ENCODE measurements around the gene TMC4. TPM values are rescaled to one million over a fixed set of nuclear protein-coding genes. Genes with fewer than 3 reads are reported as not detected.

TMC4 gene
- total RNA-seq, 1 donor from 2014 or later, result 23.2 TPM

DNA sequence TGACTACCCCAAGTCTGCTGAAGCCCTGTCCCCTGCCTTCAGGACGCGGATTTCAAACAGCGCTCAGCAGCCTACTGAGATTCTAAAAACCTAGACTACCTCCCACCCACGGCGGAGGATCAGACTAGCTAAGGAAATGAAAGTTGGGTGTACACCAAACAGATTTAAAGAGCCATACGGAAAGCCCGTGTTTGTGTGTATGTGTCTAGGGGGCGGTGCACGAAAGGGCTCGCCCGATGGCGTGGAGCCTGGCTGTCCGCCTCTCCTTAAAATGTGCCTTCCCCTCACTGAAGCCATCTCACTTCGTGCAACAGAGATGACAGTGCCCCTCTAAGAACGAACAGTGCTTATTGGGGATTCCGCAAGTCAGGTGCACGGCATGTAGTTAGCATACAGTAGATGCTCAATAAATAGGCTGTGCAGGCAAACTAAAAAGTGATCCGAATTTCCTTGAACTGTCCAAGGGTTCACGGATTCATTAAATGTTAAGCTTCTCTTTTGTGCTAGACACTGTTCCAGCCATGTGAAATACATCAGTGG lies 14.1 kb downstream of the TMC4 start:
- Histone ChIP-seq H3K36me3 (ENCODE audit: control insufficient read depth, insufficient read depth, low read length) (peaks cover 23% of the 10 kb centered on the region), H3K27me3 (ENCODE audit: control insufficient read depth, insufficient read depth, low read length) (no peaks in the 10 kb centered on the region), H3K4me3 (ENCODE audit: low read depth, low read length) (peak overlapping the region; percentile 70)
- FAIRE-seq, result no peak
- TF ChIP-seq, protein P1, sequence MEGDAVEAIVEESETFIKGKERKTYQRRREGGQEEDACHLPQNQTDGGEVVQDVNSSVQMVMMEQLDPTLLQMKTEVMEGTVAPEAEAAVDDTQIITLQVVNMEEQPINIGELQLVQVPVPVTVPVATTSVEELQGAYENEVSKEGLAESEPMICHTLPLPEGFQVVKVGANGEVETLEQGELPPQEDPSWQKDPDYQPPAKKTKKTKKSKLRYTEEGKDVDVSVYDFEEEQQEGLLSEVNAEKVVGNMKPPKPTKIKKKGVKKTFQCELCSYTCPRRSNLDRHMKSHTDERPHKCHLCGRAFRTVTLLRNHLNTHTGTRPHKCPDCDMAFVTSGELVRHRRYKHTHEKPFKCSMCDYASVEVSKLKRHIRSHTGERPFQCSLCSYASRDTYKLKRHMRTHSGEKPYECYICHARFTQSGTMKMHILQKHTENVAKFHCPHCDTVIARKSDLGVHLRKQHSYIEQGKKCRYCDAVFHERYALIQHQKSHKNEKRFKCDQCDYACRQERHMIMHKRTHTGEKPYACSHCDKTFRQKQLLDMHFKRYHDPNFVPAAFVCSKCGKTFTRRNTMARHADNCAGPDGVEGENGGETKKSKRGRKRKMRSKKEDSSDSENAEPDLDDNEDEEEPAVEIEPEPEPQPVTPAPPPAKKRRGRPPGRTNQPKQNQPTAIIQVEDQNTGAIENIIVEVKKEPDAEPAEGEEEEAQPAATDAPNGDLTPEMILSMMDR (IDR thresholded peaks at IDR 0.05; ENCODE audit: insufficient read depth, low read length, severe bottlenecking), result no peak
- no peak for DNase-seq (ENCODE audit: low read depth)

DNA sequence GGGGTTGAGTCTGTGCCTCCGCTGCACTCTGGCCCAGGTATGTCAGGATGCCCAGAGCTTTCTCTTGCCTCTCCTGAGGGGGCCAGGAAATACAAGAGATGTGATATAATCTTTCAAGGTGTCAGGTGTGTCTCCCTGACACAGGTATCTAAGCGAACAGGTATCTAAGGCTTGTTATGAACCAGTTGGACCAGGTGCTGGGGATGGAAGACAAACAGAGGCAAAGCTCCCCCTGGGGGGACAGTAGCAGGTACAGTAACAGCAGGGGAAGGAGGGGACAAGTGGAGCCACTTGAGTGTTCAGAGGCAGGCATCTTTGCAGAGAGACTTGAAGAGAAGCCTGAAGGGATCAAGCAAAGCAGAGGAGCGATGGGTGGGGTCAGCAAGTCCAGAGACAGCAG lies 16.0 kb downstream of the TMC4 start:
- FAIRE-seq, result no peak
- Histone ChIP-seq H3K4me3 (ENCODE audit: low read depth, low read length) (no peak overlapping the region), H3K27me3 (ENCODE audit: control insufficient read depth, insufficient read depth, low read length) (no peaks in the 10 kb centered on the region), H3K36me3 (ENCODE audit: control insufficient read depth, insufficient read depth, low read length) (peaks cover 36% of the 10 kb centered on the region)
- TF ChIP-seq, protein P1 (IDR thresholded peaks at IDR 0.05; ENCODE audit: insufficient read depth, low read length, severe bottlenecking), result no peak
- no peak for DNase-seq (ENCODE audit: low read depth)

DNA sequence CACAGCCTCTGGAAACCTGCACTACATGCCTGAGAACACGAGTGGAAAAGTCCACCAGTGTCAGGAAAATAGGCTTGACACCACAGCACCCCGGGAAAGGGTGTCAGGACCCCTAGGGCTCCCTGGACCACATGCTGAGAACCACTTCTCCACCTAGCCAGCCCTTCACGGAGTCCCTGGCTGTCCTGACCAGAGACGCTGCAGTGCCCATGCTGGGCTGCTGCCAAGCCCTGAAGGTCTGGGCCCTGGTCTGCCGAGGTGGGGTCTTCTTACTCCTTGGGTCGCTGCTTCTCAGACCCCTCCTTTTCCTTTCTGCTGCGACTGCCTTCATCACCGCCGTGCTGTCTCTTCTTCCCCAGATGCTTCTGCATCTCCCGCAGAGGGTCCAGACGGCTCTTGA lies 16.5 kb downstream of the TMC4 start:
- H3K4me3 ChIP-seq (ENCODE audit: low read depth, low read length), result no peak overlapping the region
- DNase-seq (ENCODE audit: low read depth) (no peak), FAIRE-seq (no peak)
- peaks cover 40% of the 10 kb centered on the region for H3K36me3 ChIP-seq (ENCODE audit: control insufficient read depth, insufficient read depth, low read length)
- TF ChIP-seq, protein P1 (IDR thresholded peaks at IDR 0.05; ENCODE audit: insufficient read depth, low read length, severe bottlenecking), result no peak
- H3K27me3 ChIP-seq (ENCODE audit: control insufficient read depth, insufficient read depth, low read length), result no peaks in the 10 kb centered on the region

DNA sequence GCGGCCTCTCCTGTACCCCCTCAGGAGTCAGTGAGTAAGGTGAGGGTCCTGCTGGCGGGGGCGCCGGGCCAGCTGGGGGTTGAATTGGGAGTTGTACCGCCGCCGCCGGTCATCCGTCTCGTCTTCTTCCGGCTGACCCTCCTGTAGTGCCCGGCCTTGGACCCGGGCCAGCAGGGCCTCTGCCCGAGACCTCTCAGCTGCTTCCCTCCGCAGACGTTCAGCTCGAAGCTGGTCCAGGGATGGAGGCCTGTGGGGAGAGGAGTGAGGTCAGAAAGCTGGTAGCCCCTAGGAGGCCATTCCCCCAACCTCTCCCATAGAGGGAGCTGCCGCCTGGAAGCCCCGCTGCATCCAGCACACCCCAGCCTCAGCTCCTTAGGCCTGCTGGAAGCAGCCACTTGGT lies 17.3 kb downstream of the TMC4 start:
- Histone ChIP-seq H3K27me3 (ENCODE audit: control insufficient read depth, insufficient read depth, low read length) (no peaks in the 10 kb centered on the region), H3K36me3 (ENCODE audit: control insufficient read depth, insufficient read depth, low read length) (peaks cover 43% of the 10 kb centered on the region), H3K4me3 (ENCODE audit: low read depth, low read length) (no peak overlapping the region)
- no peak for FAIRE-seq
- no peak for DNase-seq (ENCODE audit: low read depth)
- TF ChIP-seq, protein P1 (IDR thresholded peaks at IDR 0.05; ENCODE audit: insufficient read depth, low read length, severe bottlenecking), result no peak

DNA sequence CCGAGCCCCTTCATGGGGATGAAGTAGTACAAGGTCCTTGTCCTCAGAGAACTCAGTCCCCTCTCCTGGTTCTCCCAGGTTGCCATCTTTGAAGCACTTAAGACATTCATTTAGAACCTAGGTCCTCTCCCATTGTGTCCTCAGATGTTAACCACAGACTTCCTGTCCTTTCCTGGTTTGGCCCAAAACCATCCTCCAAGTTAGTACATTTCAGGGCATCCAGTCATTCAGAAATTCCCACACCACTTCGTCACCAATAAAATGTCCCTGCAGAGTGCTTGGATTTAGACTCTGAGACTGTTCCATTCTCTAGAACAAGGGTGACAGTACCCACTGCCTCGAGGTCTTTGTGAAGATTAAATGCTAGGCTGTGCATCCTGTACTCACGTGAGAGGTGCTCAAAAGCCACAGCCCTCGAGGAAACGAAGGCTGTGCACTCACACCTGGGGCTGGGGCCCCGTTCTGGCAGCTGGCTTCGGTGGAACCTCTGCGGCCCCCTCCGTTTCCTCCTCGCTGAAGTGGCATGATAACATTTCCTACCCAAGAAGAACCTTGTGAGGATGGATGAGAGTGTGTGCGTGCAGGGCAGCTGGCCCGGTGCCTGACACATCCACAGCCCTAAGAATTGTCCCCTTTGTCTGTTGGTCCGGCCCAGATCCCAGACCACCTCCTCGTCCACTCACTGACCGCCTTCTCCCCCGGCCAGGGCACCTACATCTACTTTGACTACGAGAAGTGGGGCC lies 18.2 kb downstream of the TMC4 start:
- peaks cover 47% of the 10 kb centered on the region for H3K36me3 ChIP-seq (ENCODE audit: control insufficient read depth, insufficient read depth, low read length)
- no peak for FAIRE-seq

More for the DNA sequence above, 18.2 kb downstream of the TMC4 start:
- no peak overlapping the region for H3K4me3 ChIP-seq (ENCODE audit: low read depth, low read length)
- no peak for DNase-seq (ENCODE audit: low read depth)
- no peaks in the 10 kb centered on the region for H3K27me3 ChIP-seq (ENCODE audit: control insufficient read depth, insufficient read depth, low read length)
- TF ChIP-seq, protein P1 (IDR thresholded peaks at IDR 0.05; ENCODE audit: insufficient read depth, low read length, severe bottlenecking), result no peak

Data from bronchial epithelial cell (primary cell).